Measurements from ENCODE around the gene PNLIPRP2.

Gene PNLIPRP2

GRCh38 chr10:116673866-116674265 is 53.1 kb downstream of the PNLIPRP2 start:
- Histone ChIP-seq H4K8ac (ENCODE audit: low read depth, low read length) (no peak overlapping the region), H3K18ac (ENCODE audit: low read length) (no peak overlapping the region), H3K36me3 (ENCODE audit: control insufficient read depth in 1 of 2, insufficient read depth in 2 of 2, low read length in 2 of 2) (no peaks in the 10 kb centered on the region), H3K4me2 (ENCODE audit: low read length) (no peak overlapping the region), H2AK5ac (ENCODE audit: low read length) (no peak overlapping the region), H4K91ac (ENCODE audit: low read depth, low read length) (no peak overlapping the region), H3K4ac (ENCODE audit: low read depth, low read length) (no peak overlapping the region), H3K79me2 (ENCODE audit: control insufficient read depth, insufficient read depth, low read length, poor library complexity) (peaks cover 7% of the 10 kb centered on the region), H3K14ac (ENCODE audit: low read length) (no peak overlapping the region), H3K4me1 (ENCODE audit: control insufficient read depth in 1 of 2, insufficient read depth in 2 of 2, low read length in 2 of 2) (peaks cover 12 to 19% of the 10 kb centered on the region in 2 experiments), H4K12ac (ENCODE audit: low read depth, low read length) (no peak overlapping the region), H2AFZ (ENCODE audit: insufficient read depth, low read length, poor library complexity) (no peak overlapping the region), H3K27me3 (ENCODE audit: insufficient read depth, low read length) (no peaks in the 10 kb centered on the region), H2BK120ac (ENCODE audit: insufficient read depth, low read length, poor library complexity) (no peak overlapping the region), H3K79me1 (ENCODE audit: low read length) (peaks cover 5% of the 10 kb centered on the region), H3K4me3 (ENCODE audit: low read depth, low read length) (no peak overlapping the region), H3K9ac (ENCODE audit: low read length) (no peak overlapping the region), H3K23ac (ENCODE audit: low read length) (no peak overlapping the region), H3K9me3 (ENCODE audit: insufficient read depth, low read depth, low read length) (peaks cover 1% of the 10 kb centered on the region), H2BK12ac (ENCODE audit: low read length) (no peak overlapping the region), H2BK5ac (ENCODE audit: low read depth, low read length, poor library complexity) (no peak overlapping the region), H3K27ac (ENCODE audit: low read depth, low read length) (no peak overlapping the region)
- DNase-seq: peak in 1 of 2 donors; percentile 63
- WGBS (ENCODE audit: extremely low coverage, insufficient coverage, insufficient read length): no CpG with 5 or more reads among the region's 2 CpGs

- peaks cover 8 to 11% of the 10 kb centered on the region in 2 experiments for H3K4me1 ChIP-seq (ENCODE audit: control insufficient read depth in 1 of 2, insufficient read depth in 2 of 2, low read length in 2 of 2)
- no peaks in the 10 kb centered on the region for H3K27me3 ChIP-seq (ENCODE audit: insufficient read depth, low read length)
- H3K14ac ChIP-seq (ENCODE audit: low read length): no peak overlapping the region
- H3K4ac ChIP-seq (ENCODE audit: low read depth, low read length): no peak overlapping the region
- no peak overlapping the region for H2AK5ac ChIP-seq (ENCODE audit: low read length)
- peaks cover 1% of the 10 kb centered on the region for H3K9me3 ChIP-seq (ENCODE audit: insufficient read depth, low read depth, low read length)
- DNase-seq: no peak
- H2BK5ac ChIP-seq (ENCODE audit: low read depth, low read length, poor library complexity): no peak overlapping the region
- H3K36me3 ChIP-seq (ENCODE audit: control insufficient read depth in 1 of 2, insufficient read depth in 2 of 2, low read length in 2 of 2): no peaks in the 10 kb centered on the region
- H4K12ac ChIP-seq (ENCODE audit: low read depth, low read length): no peak overlapping the region
- H3K4me3 ChIP-seq (ENCODE audit: low read depth, low read length): no peak overlapping the region
- no CpG with 5 or more reads among the region's 32 CpGs for WGBS (ENCODE audit: extremely low coverage, insufficient coverage, insufficient read length)
- no peak overlapping the region for H2BK12ac ChIP-seq (ENCODE audit: low read length)
- H3K27ac ChIP-seq (ENCODE audit: low read depth, low read length): no peak overlapping the region
- H4K91ac ChIP-seq (ENCODE audit: low read depth, low read length): no peak overlapping the region
- H3K23ac ChIP-seq (ENCODE audit: low read length): no peak overlapping the region
- no peak overlapping the region for H3K9ac ChIP-seq (ENCODE audit: low read length)
- no peak overlapping the region for H2BK120ac ChIP-seq (ENCODE audit: insufficient read depth, low read length, poor library complexity)
- no peak overlapping the region for H4K8ac ChIP-seq (ENCODE audit: low read depth, low read length)
- no peak overlapping the region for H3K18ac ChIP-seq (ENCODE audit: low read length)
- H3K4me2 ChIP-seq (ENCODE audit: low read length): no peak overlapping the region
- peaks cover under 1% of the 10 kb centered on the region for H3K79me2 ChIP-seq (ENCODE audit: control insufficient read depth, insufficient read depth, low read length, poor library complexity)
- peaks cover 1% of the 10 kb centered on the region for H3K79me1 ChIP-seq (ENCODE audit: low read length)
- H2AFZ ChIP-seq (ENCODE audit: insufficient read depth, low read length, poor library complexity): no peak overlapping the region
Measured at GRCh38 chr10:116674901-116675423, 54.2 kb downstream of the PNLIPRP2 start.

- Histone ChIP-seq H2BK5ac (ENCODE audit: low read depth, low read length, poor library complexity) (no peak overlapping the region), H2BK12ac (ENCODE audit: low read length) (no peak overlapping the region), H3K9ac (ENCODE audit: low read length) (no peak overlapping the region), H4K8ac (ENCODE audit: low read depth, low read length) (no peak overlapping the region), H2BK120ac (ENCODE audit: insufficient read depth, low read length, poor library complexity) (no peak overlapping the region), H3K23ac (ENCODE audit: low read length) (no peak overlapping the region), H2AK5ac (ENCODE audit: low read length) (no peak overlapping the region), H3K79me2 (ENCODE audit: control insufficient read depth, insufficient read depth, low read length, poor library complexity) (no peaks in the 10 kb centered on the region), H2AFZ (ENCODE audit: insufficient read depth, low read length, poor library complexity) (no peak overlapping the region), H3K9me3 (ENCODE audit: insufficient read depth, low read depth, low read length) (peaks cover 1% of the 10 kb centered on the region), H3K18ac (ENCODE audit: low read length) (no peak overlapping the region), H3K4ac (ENCODE audit: low read depth, low read length) (no peak overlapping the region), H3K27ac (ENCODE audit: low read depth, low read length) (no peak overlapping the region), H4K91ac (ENCODE audit: low read depth, low read length) (no peak overlapping the region), H3K4me2 (ENCODE audit: low read length) (no peak overlapping the region), H3K79me1 (ENCODE audit: low read length) (no peaks in the 10 kb centered on the region), H3K27me3 (ENCODE audit: insufficient read depth, low read length) (no peaks in the 10 kb centered on the region), H3K14ac (ENCODE audit: low read length) (no peak overlapping the region), H3K4me1 (ENCODE audit: control insufficient read depth in 1 of 2, insufficient read depth in 2 of 2, low read length in 2 of 2) (peaks cover 2% of the 10 kb centered on the region in 2 experiments), H4K12ac (ENCODE audit: low read depth, low read length) (no peak overlapping the region), H3K36me3 (ENCODE audit: control insufficient read depth in 1 of 2, insufficient read depth in 2 of 2, low read length in 2 of 2) (no peaks in the 10 kb centered on the region), H3K4me3 (ENCODE audit: low read depth, low read length) (no peak overlapping the region)
- no CpG with 5 or more reads among the region's 11 CpGs for WGBS (ENCODE audit: extremely low coverage, insufficient coverage, insufficient read length)
- no peak for DNase-seq
Measured at GRCh38 chr10:116676118-116676517, 55.4 kb downstream of the PNLIPRP2 start.

GRCh38 chr10:116676633-116677032 is 55.9 kb downstream of the PNLIPRP2 start:
- no peaks in the 10 kb centered on the region for H3K27me3 ChIP-seq (ENCODE audit: insufficient read depth, low read length)

More at GRCh38 chr10:116676633-116677032, 55.9 kb downstream of the PNLIPRP2 start:
- WGBS (ENCODE audit: extremely low coverage, insufficient coverage, insufficient read length): no CpG with 5 or more reads among the region's 8 CpGs
- no peak overlapping the region for H3K14ac ChIP-seq (ENCODE audit: low read length)
- H3K36me3 ChIP-seq (ENCODE audit: control insufficient read depth in 1 of 2, insufficient read depth in 2 of 2, low read length in 2 of 2): no peaks in the 10 kb centered on the region
- no peak overlapping the region for H3K4ac ChIP-seq (ENCODE audit: low read depth, low read length)
- H4K91ac ChIP-seq (ENCODE audit: low read depth, low read length): no peak overlapping the region
- no peak overlapping the region for H2BK120ac ChIP-seq (ENCODE audit: insufficient read depth, low read length, poor library complexity)
- H3K4me3 ChIP-seq (ENCODE audit: low read depth, low read length): no peak overlapping the region
- no peaks in the 10 kb centered on the region for H3K79me2 ChIP-seq (ENCODE audit: control insufficient read depth, insufficient read depth, low read length, poor library complexity)
- no peak overlapping the region for H3K18ac ChIP-seq (ENCODE audit: low read length)
- no peak for DNase-seq
- H2BK5ac ChIP-seq (ENCODE audit: low read depth, low read length, poor library complexity): no peak overlapping the region
- H3K9me3 ChIP-seq (ENCODE audit: insufficient read depth, low read depth, low read length): peaks cover 1% of the 10 kb centered on the region
- H3K4me2 ChIP-seq (ENCODE audit: low read length): no peak overlapping the region
- H2AK5ac ChIP-seq (ENCODE audit: low read length): no peak overlapping the region
- H4K12ac ChIP-seq (ENCODE audit: low read depth, low read length): no peak overlapping the region
- peaks cover 2% of the 10 kb centered on the region in 2 experiments for H3K4me1 ChIP-seq (ENCODE audit: control insufficient read depth in 1 of 2, insufficient read depth in 2 of 2, low read length in 2 of 2)
- no peak overlapping the region for H3K27ac ChIP-seq (ENCODE audit: low read depth, low read length)
- no peaks in the 10 kb centered on the region for H3K79me1 ChIP-seq (ENCODE audit: low read length)
- H3K23ac ChIP-seq (ENCODE audit: low read length): no peak overlapping the region
- no peak overlapping the region for H4K8ac ChIP-seq (ENCODE audit: low read depth, low read length)
- no peak overlapping the region for H2BK12ac ChIP-seq (ENCODE audit: low read length)
- no peak overlapping the region for H2AFZ ChIP-seq (ENCODE audit: insufficient read depth, low read length, poor library complexity)
- H3K9ac ChIP-seq (ENCODE audit: low read length): no peak overlapping the region
